Natural killer cell (primary cell): ENCODE results near the gene ANAPC7. TPM values are rescaled to one million over a fixed set of nuclear protein-coding genes. Genes with fewer than 3 reads are reported as not detected.
A peak's percentile ranks its signal among the peaks of the same experiment; 100 is the strongest.

ENCODE experiments used
- ATAC-seq, 3 donors: fragments of 150-1000 bp in 2 of 3; fragments of 200-7000 bp in 1 of 3; cut with Tn5 transposase; 1 replicate in 1 of 3; 2 replicates in 2 of 3; pipeline ENCODE4 v1.10.0; 2021; ENCODE audit warnings: mild to moderate bottlenecking in 2 of 3, moderate library complexity in 2 of 3
- DNase-seq, 2 donors: peaks; one replicate each; pipeline versions ENCODE4 v3.0.0 to v3.0.0-alpha.2; 2013 to 2021; ENCODE audit warnings: mixed read lengths in 1 of 2
- H3K27ac ChIP-seq: one replicate; pipeline ENCODE4 v1.5.1; 2013; ENCODE audit warnings: mild to moderate bottlenecking, low read length
- H3K27me3 ChIP-seq: one replicate; pipeline ENCODE4 v1.6.1; 2013; ENCODE audit warnings: low read length; ENCODE audit not compliant: control insufficient read depth, insufficient read depth
- H3K36me3 ChIP-seq: one replicate; pipeline ENCODE4 v1.6.1; 2013; ENCODE audit warnings: low read length; ENCODE audit not compliant: control insufficient read depth, insufficient read depth
- H3K4me1 ChIP-seq: one replicate; pipeline ENCODE4 v1.6.1; 2013; ENCODE audit warnings: low read length; ENCODE audit not compliant: control insufficient read depth, insufficient read depth
- H3K4me3 ChIP-seq: one replicate; pipeline ENCODE4 v1.5.1; 2013; ENCODE audit warnings: low read length
- H3K9me3 ChIP-seq: one replicate; pipeline ENCODE4 v1.6.1; 2013; ENCODE audit warnings: low read length; ENCODE audit not compliant: control insufficient read depth, insufficient read depth
- H3K27ac Mint-ChIP-seq, 2 donors: one replicate each; pipeline ENCODE4 v1.8.0; 2022; ENCODE audit warnings: mild to moderate bottlenecking in 2 of 2, mixed read lengths in 2 of 2, moderate library complexity in 1 of 2
- H3K27me3 Mint-ChIP-seq, 2 donors: one replicate each; pipeline ENCODE4 v1.8.0; 2022; ENCODE audit warnings: low read depth in 2 of 2, mixed read lengths in 2 of 2
- H3K36me3 Mint-ChIP-seq: one replicate; pipeline ENCODE4 v1.8.0; 2022; ENCODE audit warnings: mixed read lengths
- H3K4me1 Mint-ChIP-seq, 2 donors: one replicate each; pipeline ENCODE4 v1.8.0; 2022; ENCODE audit warnings: mixed read lengths in 2 of 2
- H3K4me3 Mint-ChIP-seq: one replicate; pipeline ENCODE4 v1.8.0; 2022; ENCODE audit warnings: mild to moderate bottlenecking, moderate library complexity, mixed read lengths
- H3K9me3 Mint-ChIP-seq, 2 donors: one replicate each; pipeline ENCODE4 v1.8.0; 2022; ENCODE audit warnings: mixed read lengths in 2 of 2
- WGBS: methylation state at CpG from one replicate; pipeline ENCODE4 v1.1.7; 2013; ENCODE audit warnings: missing lambda C conversion rate; ENCODE audit not compliant: insufficient coverage; 5-methylcytosine and 5-hydroxymethylcytosine counted together
- intact Hi-C: fragments of 100-400 bp; cut with micrococcal nuclease; formaldehyde crosslinking; loops from one replicate; pipeline ENCODE4 v1.14.2; 2022
- total RNA-seq, 4 donors: library from RNA; stranded (reverse); fragments of 120-200 nt in 1 of 4; gene quantifications; one replicate each; pipeline versions ENCODE4 v1.2.3 to v1.2.4, GENCODE V29; 2013 to 2022
- TF ChIP-seq, protein P1 (sequence below): fragments of 200-600 bp; IDR thresholded peaks from one replicate; pipeline ENCODE4 v1.8.0; 2022; ENCODE audit warnings: antibody characterized with exemption

ANAPC7 gene
- total RNA-seq, 3 donors from 2014 or later (not counting 1 experiment from before 2014, with no cell fraction given), result 46.5 to 77.0 (median 50.4) TPM

DNA sequence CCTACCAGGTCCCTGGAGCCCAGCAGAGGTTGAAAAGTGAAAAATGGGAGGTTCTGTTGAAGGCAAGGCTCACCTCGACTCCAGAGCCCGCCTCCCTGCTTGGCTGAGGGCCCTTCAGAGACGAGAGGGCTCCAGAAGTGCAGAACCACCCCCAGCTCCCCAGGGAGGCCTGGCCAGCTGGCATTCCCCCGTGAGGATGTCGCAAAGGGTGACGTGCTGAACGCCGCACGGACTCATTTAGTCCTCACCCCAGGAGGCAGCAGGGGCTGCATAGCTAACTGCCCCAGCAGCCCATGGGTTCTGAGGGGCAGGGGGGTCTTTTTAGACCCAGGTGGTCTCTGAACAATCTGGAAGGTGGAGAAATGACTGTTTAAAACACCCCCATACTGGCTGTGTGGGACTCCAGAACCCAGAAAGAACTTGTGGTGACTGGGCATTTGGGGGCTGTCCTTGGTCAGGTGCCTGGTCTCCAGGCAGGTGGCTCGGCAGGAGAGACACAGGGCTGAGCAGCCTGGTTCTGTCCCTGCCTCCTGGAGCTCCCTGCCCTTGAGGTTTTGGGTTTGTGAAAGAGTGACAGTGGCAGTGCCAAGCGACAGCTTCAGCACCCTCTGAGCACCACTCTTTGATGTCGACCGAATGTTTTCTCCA is 32.0 kb downstream of the ANAPC7 start:
- Mint-ChIP-seq H3K27me3 (no peaks in the 10 kb centered on the region), H3K4me3 (no peak overlapping the region), H3K4me1 (no peaks in the 10 kb centered on the region), H3K36me3 (no peaks in the 10 kb centered on the region), H3K9me3 (no peaks in the 10 kb centered on the region), H3K27ac (peak overlapping the region in 1 of 2 donors; percentile 18)
- Histone ChIP-seq H3K9me3 (no peaks in the 10 kb centered on the region), H3K27ac (no peak overlapping the region), H3K4me3 (no peak overlapping the region), H3K27me3 (no peaks in the 10 kb centered on the region), H3K4me1 (peaks cover 14% of the 10 kb centered on the region), H3K36me3 (peaks cover 42% of the 10 kb centered on the region)
- no peak for ATAC-seq
- 60% methylated on average over 13 of the region's 13 CpGs for WGBS
- TF ChIP-seq, protein P1, sequence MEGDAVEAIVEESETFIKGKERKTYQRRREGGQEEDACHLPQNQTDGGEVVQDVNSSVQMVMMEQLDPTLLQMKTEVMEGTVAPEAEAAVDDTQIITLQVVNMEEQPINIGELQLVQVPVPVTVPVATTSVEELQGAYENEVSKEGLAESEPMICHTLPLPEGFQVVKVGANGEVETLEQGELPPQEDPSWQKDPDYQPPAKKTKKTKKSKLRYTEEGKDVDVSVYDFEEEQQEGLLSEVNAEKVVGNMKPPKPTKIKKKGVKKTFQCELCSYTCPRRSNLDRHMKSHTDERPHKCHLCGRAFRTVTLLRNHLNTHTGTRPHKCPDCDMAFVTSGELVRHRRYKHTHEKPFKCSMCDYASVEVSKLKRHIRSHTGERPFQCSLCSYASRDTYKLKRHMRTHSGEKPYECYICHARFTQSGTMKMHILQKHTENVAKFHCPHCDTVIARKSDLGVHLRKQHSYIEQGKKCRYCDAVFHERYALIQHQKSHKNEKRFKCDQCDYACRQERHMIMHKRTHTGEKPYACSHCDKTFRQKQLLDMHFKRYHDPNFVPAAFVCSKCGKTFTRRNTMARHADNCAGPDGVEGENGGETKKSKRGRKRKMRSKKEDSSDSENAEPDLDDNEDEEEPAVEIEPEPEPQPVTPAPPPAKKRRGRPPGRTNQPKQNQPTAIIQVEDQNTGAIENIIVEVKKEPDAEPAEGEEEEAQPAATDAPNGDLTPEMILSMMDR, result no peak
- DNase-seq, result no peak
- intact Hi-C loops, result no loop called here

DNA sequence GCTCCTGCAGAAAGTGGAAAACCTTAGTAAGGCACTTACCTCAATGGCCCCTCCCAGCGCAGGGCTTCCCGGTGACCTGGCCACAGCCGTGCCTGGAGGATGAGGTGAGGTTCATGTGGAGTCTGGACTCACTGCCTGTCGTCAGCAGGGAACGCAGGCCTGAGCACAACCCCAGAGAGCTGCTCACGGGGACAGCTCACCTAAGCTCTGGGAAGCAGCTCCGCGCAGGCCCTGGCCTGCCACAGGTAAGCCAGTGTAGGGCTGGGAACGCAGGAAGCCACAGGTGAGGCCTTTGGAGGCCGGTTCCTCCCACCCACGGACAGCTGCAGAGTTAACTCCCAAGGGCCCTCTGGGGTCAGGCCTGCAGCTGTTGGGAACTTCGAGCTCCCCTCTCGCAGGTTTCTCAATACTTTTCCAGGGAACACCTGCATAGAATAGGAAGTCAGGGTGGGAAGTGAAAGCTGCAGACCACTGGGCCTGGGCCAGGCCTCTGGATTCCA is 32.7 kb downstream of the ANAPC7 start:
- no peaks in the 10 kb centered on the region for H3K27me3 Mint-ChIP-seq
- TF ChIP-seq, protein P1, result no peak
- H3K4me1 Mint-ChIP-seq, result no peaks in the 10 kb centered on the region
- ATAC-seq (no peak), DNase-seq (no peak)
- H3K9me3 Mint-ChIP-seq, result no peaks in the 10 kb centered on the region
- intact Hi-C loops, result no loop called here
- Histone ChIP-seq H3K36me3 (peaks cover 37% of the 10 kb centered on the region), H3K9me3 (no peaks in the 10 kb centered on the region), H3K27me3 (no peaks in the 10 kb centered on the region), H3K27ac (no peak overlapping the region), H3K4me3 (no peak overlapping the region), H3K4me1 (peaks cover 14% of the 10 kb centered on the region)
- no peak overlapping the region for H3K27ac Mint-ChIP-seq
- no peak overlapping the region for H3K4me3 Mint-ChIP-seq
- WGBS, result 86% methylated on average over 13 of the region's 13 CpGs
- H3K36me3 Mint-ChIP-seq, result no peaks in the 10 kb centered on the region

DNA sequence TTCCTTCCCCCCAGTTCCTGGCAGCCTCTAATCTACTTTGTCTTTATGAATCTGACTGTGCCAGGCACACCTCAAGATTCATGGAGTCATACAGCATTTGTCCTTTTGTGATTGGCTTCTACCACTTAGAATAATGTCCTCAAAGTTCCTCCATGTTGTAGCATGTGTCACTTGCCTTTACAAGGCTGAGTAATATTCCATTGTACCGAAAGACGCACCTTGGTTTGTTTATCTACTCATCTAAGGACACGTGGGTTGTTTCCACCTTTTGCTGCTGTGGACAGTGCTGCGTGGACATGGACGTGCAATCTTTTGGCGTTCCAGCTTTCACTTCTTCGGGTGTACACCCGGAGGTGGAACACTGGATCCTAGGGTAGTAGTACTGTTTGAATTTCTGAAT is 33.5 kb downstream of the ANAPC7 start:
- H3K27me3 Mint-ChIP-seq, result no peaks in the 10 kb centered on the region
- no peaks in the 10 kb centered on the region for H3K27me3 ChIP-seq
- no peaks in the 10 kb centered on the region for H3K36me3 Mint-ChIP-seq
- TF ChIP-seq, protein P1, result no peak
- no peak overlapping the region for H3K27ac ChIP-seq
- H3K4me1 ChIP-seq, result peaks cover 14% of the 10 kb centered on the region
- ATAC-seq (no peak), DNase-seq (no peak)
- H3K4me3 Mint-ChIP-seq, result no peak overlapping the region
- H3K4me3 ChIP-seq, result no peak overlapping the region
- H3K27ac Mint-ChIP-seq, result no peak overlapping the region
- H3K9me3 ChIP-seq, result no peaks in the 10 kb centered on the region
- 96% methylated on average over 8 of the region's 8 CpGs for WGBS
- H3K9me3 Mint-ChIP-seq, result no peaks in the 10 kb centered on the region
- H3K36me3 ChIP-seq, result peaks cover 29% of the 10 kb centered on the region
- intact Hi-C loops, result no loop called here
- H3K4me1 Mint-ChIP-seq, result no peaks in the 10 kb centered on the region
